Measurements from ENCODE around the gene NKAPL. TPM values are rescaled to one million over a fixed set of nuclear protein-coding genes. Genes with fewer than 3 reads are reported as not detected.

The NKAPL gene
- total and polyA plus RNA-seq, 2 donors (not counting 3 experiments of a cell fraction or from before 2014, with no cell fraction given): 0.72 to 1.1 TPM

GRCh38 chr6:28240471-28240870 lies 18.6 kb upstream of the NKAPL start:
- H3K27me3 ChIP-seq (ENCODE audit: control insufficient read depth in 2 of 2, insufficient read depth in 2 of 2, low read length in 2 of 2): no peaks in the 10 kb centered on the region
- TF ChIP-seq FOS (IDR thresholded peaks at IDR 0.05; ENCODE audit: borderline replicate concordance, insufficient read depth, low read length) (no peak), MYC (IDR thresholded peaks at IDR 0.05; ENCODE audit: low read depth, low read length) (no peak), POLR2A (IDR thresholded peaks at IDR 0.05; ENCODE audit: low read depth, low read length) (no peak), GATA2 (IDR thresholded peaks at IDR 0.05; ENCODE audit: insufficient read depth, insufficient read length, low read depth, low read length) (no peak), JUN (IDR thresholded peaks at IDR 0.05; ENCODE audit: borderline replicate concordance, insufficient read depth, insufficient read length, low read depth) (no peak), CTCF (IDR thresholded peaks at IDR 0.05; ENCODE audit: extremely low read depth in 1 of 2, insufficient read depth in 1 of 2, low read depth in 1 of 2, low read length in 2 of 2) (no peak), EZH2 (IDR thresholded peaks at IDR 0.05; ENCODE audit: borderline replicate concordance, low read depth, low read length, severe bottlenecking) (no peak), MAX (IDR thresholded peaks at IDR 0.05; ENCODE audit: insufficient read depth, insufficient read length) (no peak), POLR2AphosphoS5 (IDR thresholded peaks at IDR 0.05; ENCODE audit: insufficient read depth, low read depth, low read length) (no peak)
- H3K9ac ChIP-seq (replicated peaks; ENCODE audit: extremely low read depth, insufficient read depth, low read length): no peak overlapping the region
- H3K4me3 ChIP-seq (replicated peaks in 1 of 3; ENCODE audit: insufficient read depth in 1 of 3, low read depth in 1 of 3, low read length in 3 of 3): no peak overlapping the region
- no peak for DNase-seq (ENCODE audit: low read depth, low spot score)
- no peaks in the 10 kb centered on the region for H3K79me2 ChIP-seq (ENCODE audit: control insufficient read depth, insufficient read depth, low read length)
- no peak overlapping the region for H3K4me2 ChIP-seq (ENCODE audit: insufficient read depth, low read length)
- peaks cover 0 to 2% of the 10 kb centered on the region in 2 experiments for H3K36me3 ChIP-seq (ENCODE audit: control insufficient read depth in 2 of 2, extremely low read depth in 1 of 2, insufficient read depth in 2 of 2, low read length in 2 of 2)
- H3K9me1 ChIP-seq (replicated peaks; ENCODE audit: control insufficient read depth, extremely low read depth, insufficient read depth, low read length): no peaks in the 10 kb centered on the region
- dilution Hi-C loops (cut with MboI; ENCODE audit: extremely low pct_ligation_motif_present, low sequenced_read_pairs): no loop called here
- FAIRE-seq: no peak
- no peak overlapping the region for H3K27ac ChIP-seq (ENCODE audit: insufficient read depth, low read depth, low read length)
- H3K9me3 ChIP-seq (replicated peaks; ENCODE audit: control insufficient read depth, insufficient read depth, low read length): no peaks in the 10 kb centered on the region
- H3K4me1 ChIP-seq (ENCODE audit: control insufficient read depth, extremely low read depth, insufficient read depth, low read length): no peaks in the 10 kb centered on the region
- ChIA-PET CTCF (no interaction called here), POLR2A (no interaction called here)
- H4K20me1 ChIP-seq (replicated peaks; ENCODE audit: control insufficient read depth, extremely low read depth, insufficient read depth, low read length): no peaks in the 10 kb centered on the region
- H2AFZ ChIP-seq (ENCODE audit: low read depth, low read length): no peak overlapping the region
- no TSS peak for BruUV-seq (replicated peaks)
- intact Hi-C loops (cut with micrococcal nuclease): no loop called here
